ENCODE measurements around the gene ACD. TPM values are rescaled to one million over a fixed set of nuclear protein-coding genes. Genes with fewer than 3 reads are reported as not detected.

Gene ACD
- total and polyA plus RNA-seq, 2 of the 8 experiments (the other 6 are each of a cell fraction or from before 2014, with no cell fraction given): 34.8 to 58.0 TPM

DNA sequence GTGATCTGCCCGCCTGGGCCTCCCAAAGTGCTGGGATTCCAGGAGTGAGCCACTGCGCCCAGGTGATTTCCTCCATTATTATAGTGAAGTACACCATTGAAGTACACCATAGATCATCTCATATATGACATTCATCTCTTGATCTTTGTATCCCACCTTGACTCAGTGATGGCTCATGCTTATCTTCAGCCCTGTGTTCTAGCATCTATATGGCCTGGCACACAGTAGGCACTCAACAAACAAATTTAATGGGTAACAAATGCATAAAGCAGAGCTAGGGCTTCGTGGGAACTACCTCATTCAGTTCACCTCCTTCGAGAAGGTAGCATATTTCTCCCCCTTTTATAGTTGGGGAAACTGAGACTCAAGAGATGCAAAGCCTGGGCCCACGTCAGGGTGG lies 5.5 kb upstream of the ACD start:
- peaks cover 20% of the 10 kb centered on the region; the same call in 1 of the 2 replicates for H3K23me2 ChIP-seq (ENCODE audit: low read depth, low read length)
- H4K20me1 ChIP-seq (replicated peaks in 1 of 2; ENCODE audit: control insufficient read depth in 1 of 2, insufficient read depth in 2 of 2, low read length in 2 of 2): peaks cover 6 to 8% of the 10 kb centered on the region in 2 experiments
- FAIRE-seq (no peak), DNase-seq (ENCODE audit: low read depth in 1 of 2, low spot score in 2 of 2) (no peak)
- 0 out of 2 replicates have a peak overlapping the region, but pooled peaks have one; percentile 4 for H2AFZ ChIP-seq (ENCODE audit: low read length)
- H3K14ac ChIP-seq (ENCODE audit: insufficient read length): no peak overlapping the region
- peaks cover 0 to 29% (median 20%) of the 10 kb centered on the region in 4 experiments; a peak in 5 of 7 replicates for H3K4me1 ChIP-seq (replicated peaks in 1 of 4; ENCODE audit: control insufficient read depth in 3 of 4, insufficient read depth in 4 of 4, low read length in 3 of 4)
- H2BK12ac ChIP-seq (ENCODE audit: low read depth, low read length): no peak overlapping the region
- H2BK5ac ChIP-seq (ENCODE audit: low read depth, low read length): no peak overlapping the region
- H2AK5ac ChIP-seq (ENCODE audit: low read depth, low read length): no peak overlapping the region
- H3K27me3 ChIP-seq (replicated peaks in 1 of 4; ENCODE audit: control insufficient read depth in 3 of 4, extremely low read depth in 1 of 4, insufficient read depth in 3 of 4, low read length in 3 of 4): peaks cover 0 to 3% (median 0%) of the 10 kb centered on the region in 4 experiments; a peak in 2 of 7 replicates
- no peaks in the 10 kb centered on the region for H3K79me1 ChIP-seq (ENCODE audit: low read depth, low read length)
- H3K9me3 ChIP-seq (ENCODE audit: insufficient read depth in 2 of 2, low read depth in 1 of 2, low read length in 1 of 2): no peaks in the 10 kb centered on the region
- H4K8ac ChIP-seq (ENCODE audit: extremely low read depth, insufficient read depth, low read length): no peak overlapping the region
- peak overlapping the region; percentile 44 to 73 (median 51) for H3K4me3 ChIP-seq (ENCODE audit: extremely low read depth in 1 of 4, insufficient read depth in 2 of 4, low read depth in 3 of 4, low read length in 4 of 4)
- no peak overlapping the region for H3K56ac ChIP-seq (replicated peaks; ENCODE audit: insufficient read length, low read depth, low read length)
- peak overlapping the region; percentile 78 to 95 for H3K4me2 ChIP-seq (ENCODE audit: insufficient read depth in 1 of 2, low read depth in 2 of 2, low read length in 2 of 2)
- ChIA-PET POLR2A (ENCODE audit: partially characterized antibody) (interaction anchor here (1.9 kb wide), 1 partner anchor 104 kb away, joined by 5 read pairs; no protein-coding TSS in a partner anchor), CTCF (ENCODE audit: partially characterized antibody) (interaction anchor here (0.7 to 13.7 kb wide), 15 partner anchors 11 to 277 kb away, joined by 3 to 202 read pairs (median 4); partner anchors contain the start of genes CARMIL2 and RIPOR1)
- H2BK120ac ChIP-seq (replicated peaks; ENCODE audit: low read depth, low read length): no peak overlapping the region
- no peak overlapping the region for H3K27ac ChIP-seq (ENCODE audit: low read depth, low read length)
- peak overlapping the region in 1 of 4 experiments; percentile 2; a peak in 4 of 7 replicates for H3K9ac ChIP-seq (replicated peaks in 1 of 4; ENCODE audit: extremely low read depth in 1 of 4, low read depth in 3 of 4, low read length in 3 of 4)
- H3K23ac ChIP-seq (ENCODE audit: insufficient read length): no peak overlapping the region
- TF ChIP-seq BRCA1 (IDR thresholded peaks at IDR 0.05; ENCODE audit: low read depth, low read length): no peak
- 0 out of 2 replicates have a peak, but pooled peaks have one; percentile 5 for TF ChIP-seq TAF1 (IDR thresholded peaks at IDR 0.05; ENCODE audit: low read depth, low read length)
- no peaks in the 10 kb centered on the region for H3K79me2 ChIP-seq (ENCODE audit: control insufficient read depth in 1 of 2, insufficient read depth in 2 of 2, low read length in 2 of 2)
- WGBS, 2 experiments (ENCODE audit: extremely low coverage in 1 of 2, insufficient coverage in 1 of 2, insufficient read length in 1 of 2, insufficient replicate concordance in 2 of 2, low coverage in 1 of 2, low lambda C conversion rate in 2 of 2, missing lambda C conversion rate in 1 of 2): 65% methylated on average over 5 of the region's 5 CpGs; no CpG with 5 or more reads in 1 of the 2 experiments
- H3K4ac ChIP-seq (replicated peaks; ENCODE audit: insufficient read length, low read depth, low read length): no peak overlapping the region
- H3K18ac ChIP-seq (ENCODE audit: extremely low read depth, low read length): no peak overlapping the region
- H3K36me3 ChIP-seq (ENCODE audit: control insufficient read depth in 2 of 4, insufficient read depth in 4 of 4, low read length in 3 of 4): no peaks in the 10 kb centered on the region
- no peak overlapping the region for H2BK20ac ChIP-seq (ENCODE audit: low read length)
- H4K5ac ChIP-seq (ENCODE audit: insufficient read length, low read depth, low read length): no peak overlapping the region
- no peak overlapping the region for H4K91ac ChIP-seq (replicated peaks; ENCODE audit: insufficient read length, low read length)
- H2BK15ac ChIP-seq (ENCODE audit: low read length): no peak overlapping the region
